DMS 273 (cell line): ENCODE measurements around the gene ITGB1BP1.

Experiments
- DNase-seq: peaks from one replicate; lab custom pipeline; 2025; ENCODE audit not compliant: unreplicated experiment; lab: John Stamatoyannopoulos, UW

The ITGB1BP1 gene

GRCh38 chr2:9428965-9429577, 5.7 kb upstream of the ITGB1BP1 start:
- DNase-seq = no peak

- no peak for DNase-seq
Observed at GRCh38 chr2:9424447-9425164, 1.3 kb upstream of the ITGB1BP1 start.

- DNase-seq = peak; percentile 67
Observed at GRCh38 chr2:9423922-9424272, 569 bp upstream of the ITGB1BP1 start.

GRCh38 chr2:9422321-9423099, 818 bp downstream of the ITGB1BP1 start:
- DNase-seq = peak; percentile 62

GRCh38 chr2:9420495-9420894, 2.8 kb downstream of the ITGB1BP1 start:
- no peak for DNase-seq

GRCh38 chr2:9419541-9419940, 3.8 kb downstream of the ITGB1BP1 start:
- DNase-seq = no peak

GRCh38 chr2:9418746-9419145, 4.6 kb downstream of the ITGB1BP1 start:
- DNase-seq = no peak

GRCh38 chr2:9417725-9418124, 5.6 kb downstream of the ITGB1BP1 start:
- DNase-seq = no peak

GRCh38 chr2:9416962-9417316, 6.4 kb downstream of the ITGB1BP1 start:
- DNase-seq = no peak

GRCh38 chr2:9416267-9416961, 6.9 kb downstream of the ITGB1BP1 start:
- DNase-seq = no peak

GRCh38 chr2:9415516-9416169, 7.7 kb downstream of the ITGB1BP1 start:
- no peak for DNase-seq

- no peak for DNase-seq
Observed at GRCh38 chr2:9412781-9413180, 10.5 kb downstream of the ITGB1BP1 start.

- DNase-seq = no peak
Observed at GRCh38 chr2:9410108-9410507, 13.2 kb downstream of the ITGB1BP1 start.

GRCh38 chr2:9408641-9409151, 14.6 kb downstream of the ITGB1BP1 start:
- DNase-seq = peak; percentile 62

GRCh38 chr2:9407363-9407811, 15.9 kb downstream of the ITGB1BP1 start:
- DNase-seq = peak; percentile 47

GRCh38 chr2:9406529-9407362, 16.6 kb downstream of the ITGB1BP1 start:
- DNase-seq = no peak

- no peak for DNase-seq
Observed at GRCh38 chr2:9405636-9406035, 17.7 kb downstream of the ITGB1BP1 start.

- no peak for DNase-seq
Observed at GRCh38 chr2:9404451-9404850, 18.9 kb downstream of the ITGB1BP1 start.

- DNase-seq = no peak
Observed at GRCh38 chr2:9403924-9404323, 19.4 kb downstream of the ITGB1BP1 start.
